A673 (cell line): Measurements from ENCODE around the gene BTBD9. TPM values are rescaled to one million over a fixed set of nuclear protein-coding genes. Genes with fewer than 3 reads are reported as not detected.

ENCODE experiments used
- BruUV-seq: library from RNA; stranded (reverse); fragments of 400-500 nt; replicated peaks from 2 replicates; lab custom pipeline; 2021; lab: Mats Ljungman, UMichigan
- CTCF ChIA-PET: fragments of 300-600 bp; sonication (Branson Sonifier 250); formaldehyde crosslinking; loops from one replicate; lab custom pipeline; 2022; ENCODE audit warnings: antibody characterized with exemption; lab: Charles Lee
- POLR2A ChIA-PET: fragments of 300-600 bp; sonication (Branson Sonifier 250); formaldehyde crosslinking; loops from one replicate; lab custom pipeline; 2022; ENCODE audit warnings: antibody characterized with exemption; ENCODE audit not compliant: low non-redundant PET; lab: Charles Lee
- DNase-seq: peaks from one replicate; pipeline ENCODE4 v3.0.0-alpha.2; 2015; ENCODE audit warnings: low spot score
- H3K27ac ChIP-seq: fragments of 200-600 bp; sonication (generic); 2 replicates; pipeline ENCODE4 v1.5.1; 2016; ENCODE audit warnings: mixed run types, low read depth, mild to moderate bottlenecking, mixed read lengths, antibody characterized with exemption, low read length; ENCODE audit not compliant: poor library complexity, severe bottlenecking
- H3K27me3 ChIP-seq: fragments of 200-600 bp; sonication (generic); replicated peaks from 2 replicates; pipeline ENCODE4 v1.6.1; 2017; ENCODE audit warnings: mixed run types, low read depth, mild to moderate bottlenecking, mixed read lengths, antibody characterized with exemption, low read length; ENCODE audit not compliant: insufficient read depth, poor library complexity
- H3K36me3 ChIP-seq: fragments of 200-600 bp; sonication (generic); 2 replicates; pipeline ENCODE4 v1.6.1; 2016; ENCODE audit warnings: mixed run types, mild to moderate bottlenecking, mixed read lengths, antibody characterized with exemption, low read length; ENCODE audit not compliant: insufficient read depth, poor library complexity, severe bottlenecking
- H3K4me1 ChIP-seq: fragments of 200-600 bp; sonication (generic); 2 replicates; pipeline ENCODE4 v1.6.1; 2017; ENCODE audit warnings: mixed run types, mild to moderate bottlenecking, mixed read lengths, antibody characterized with exemption, low read length; ENCODE audit not compliant: insufficient read depth, poor library complexity, severe bottlenecking
- H3K4me3 ChIP-seq: fragments of 200-600 bp; sonication (generic); 2 replicates; pipeline ENCODE4 v1.5.1; 2016; ENCODE audit warnings: low read depth, mixed run types, mild to moderate bottlenecking, mixed read lengths, low read length; ENCODE audit not compliant: poor library complexity, severe bottlenecking
- H3K9me3 ChIP-seq: fragments of 200-600 bp; sonication (generic); 2 replicates; pipeline ENCODE4 v1.6.1; 2016; ENCODE audit warnings: mixed run types, low read depth, mild to moderate bottlenecking, mixed read lengths, antibody characterized with exemption, low read length; ENCODE audit not compliant: poor library complexity, severe bottlenecking
- CTCF ChIP-seq: fragments of 300-800, 200-600 bp; sonication (generic); conservative IDR thresholded peaks from 2 replicates; pipeline ENCODE4 v1.5.1; 2017; ENCODE audit warnings: low read depth, mild to moderate bottlenecking, antibody characterized with exemption, low read length, moderate library complexity, mixed read lengths
- EZH2 ChIP-seq: fragments of 200-600 bp; sonication (generic); IDR thresholded peaks from 2 replicates; pipeline ENCODE4 v1.6.1; 2017; ENCODE audit warnings: borderline replicate concordance, low read depth, mild to moderate bottlenecking, mixed read lengths, antibody characterized with exemption, low read length; ENCODE audit not compliant: poor library complexity, severe bottlenecking
- intact Hi-C: fragments of 100-400 bp; cut with micrococcal nuclease; formaldehyde crosslinking; loops from one replicate; pipeline ENCODE4 v1.10.0; 2022; ENCODE audit not compliant: unreplicated experiment
- total RNA-seq: library from RNA; stranded (reverse); gene quantifications from 2 replicates; pipeline ENCODE4 v1.2.3, GENCODE V29; 2021

The BTBD9 gene
- total RNA-seq, 1 experiment from 2014 or later: 8.0 TPM

- H3K4me1 ChIP-seq: peaks cover 7% of the 10 kb centered on the region
- no peak overlapping the region for H3K4me3 ChIP-seq
- H3K27ac ChIP-seq: no peak overlapping the region
- no peaks in the 10 kb centered on the region for H3K27me3 ChIP-seq
- no peaks in the 10 kb centered on the region for H3K36me3 ChIP-seq
- CTCF ChIA-PET: no interaction called here
- POLR2A ChIA-PET: no interaction called here
- no peak for DNase-seq
- TF ChIP-seq CTCF: no peak
- no peak for TF ChIP-seq EZH2
- BruUV-seq: no TSS peak
- intact Hi-C loops: no loop called here
- H3K9me3 ChIP-seq: no peaks in the 10 kb centered on the region
Measured at GRCh38 chr6:38198219-38198618, 441.5 kb downstream of the BTBD9 start.

GRCh38 chr6:38195113-38195635 lies 444.6 kb downstream of the BTBD9 start:
- no peaks in the 10 kb centered on the region for H3K36me3 ChIP-seq
- no peaks in the 10 kb centered on the region for H3K9me3 ChIP-seq
- H3K4me3 ChIP-seq: no peak overlapping the region
- no peak for TF ChIP-seq CTCF
- no peak for TF ChIP-seq EZH2
- no peak for DNase-seq
- no peaks in the 10 kb centered on the region for H3K27me3 ChIP-seq
- ChIA-PET POLR2A (no interaction called here), CTCF (no interaction called here)
- peaks cover 8% of the 10 kb centered on the region for H3K4me1 ChIP-seq
- H3K27ac ChIP-seq: no peak overlapping the region
- intact Hi-C loops: no loop called here
- BruUV-seq: no TSS peak

- ChIA-PET CTCF (no interaction called here), POLR2A (no interaction called here)
- no peak overlapping the region for H3K4me3 ChIP-seq
- TF ChIP-seq EZH2 (no peak), CTCF (no peak)
- H3K27me3 ChIP-seq: no peaks in the 10 kb centered on the region
- no peak for DNase-seq
- intact Hi-C loops: no loop called here
- H3K27ac ChIP-seq: no peak overlapping the region
- no TSS peak for BruUV-seq
- H3K9me3 ChIP-seq: no peaks in the 10 kb centered on the region
- no peaks in the 10 kb centered on the region for H3K36me3 ChIP-seq
- H3K4me1 ChIP-seq: peaks cover 8% of the 10 kb centered on the region
Measured at GRCh38 chr6:38194589-38194988, 445.1 kb downstream of the BTBD9 start.
